H1 (cell line): Measurements from ENCODE around the gene COL25A1. TPM values are rescaled to one million over a fixed set of nuclear protein-coding genes. Genes with fewer than 3 reads are reported as not detected.

Source experiments
- CTCF ChIA-PET: fragments of 300-600 bp; sonication (Branson Sonifier 250); formaldehyde crosslinking; loops from one replicate; lab custom pipeline; 2021; ENCODE audit not compliant: partially characterized antibody; lab: Charles Lee
- POLR2A ChIA-PET: fragments of 300-600 bp; sonication (Branson Sonifier 250); formaldehyde crosslinking; loops from one replicate; lab custom pipeline; 2021; ENCODE audit warnings: inconsistent platforms; ENCODE audit not compliant: partially characterized antibody; lab: Charles Lee
- DNase-seq, 2 experiments: peaks; one replicate each; pipeline versions ENCODE4 v3.0.0 to v3.0.0-alpha.2; 2010 to 2022; ENCODE audit warnings: low spot score in 2 of 2, low read depth in 1 of 2, mixed read lengths in 1 of 2
- FAIRE-seq: peaks from 2 replicates; lab custom pipeline; 2011; peaks lifted over from hg19 to GRCh38; lab: Jason Lieb, UNC
- H2AFZ ChIP-seq: 2 replicates; pipeline ENCODE4 v1.8.1; 2012; ENCODE audit warnings: low read length, inconsistent platforms
- H2AK5ac ChIP-seq: 2 replicates; pipeline ENCODE4 v1.6.1; 2013; ENCODE audit warnings: low read depth, low read length
- H2BK120ac ChIP-seq: replicated peaks from 2 replicates; pipeline ENCODE3; 2013; ENCODE audit warnings: low read depth, low read length, inconsistent platforms
- H2BK12ac ChIP-seq: 2 replicates; pipeline ENCODE4 v1.6.1; 2013; ENCODE audit warnings: low read depth, low read length
- H2BK15ac ChIP-seq: 2 replicates; pipeline ENCODE4 v1.6.1; 2013; ENCODE audit warnings: low read length
- H2BK20ac ChIP-seq: 2 replicates; pipeline ENCODE4 v1.6.1; 2013; ENCODE audit warnings: low read length
- H2BK5ac ChIP-seq: 2 replicates; pipeline ENCODE4 v1.6.1; 2013; ENCODE audit warnings: low read depth, low read length
- H3K14ac ChIP-seq: 2 replicates; pipeline ENCODE4 v1.6.1; 2013; ENCODE audit warnings: inconsistent platforms; ENCODE audit not compliant: insufficient read length
- H3K18ac ChIP-seq: 2 replicates; pipeline ENCODE4 v1.6.1; 2013; ENCODE audit warnings: low read length; ENCODE audit errors: extremely low read depth
- H3K23ac ChIP-seq: 2 replicates; pipeline ENCODE4 v1.6.1; 2013; ENCODE audit warnings: inconsistent platforms; ENCODE audit not compliant: insufficient read length
- H3K23me2 ChIP-seq: 2 replicates; pipeline ENCODE4 v1.6.1; 2013; ENCODE audit warnings: low read depth, low read length
- H3K27ac ChIP-seq: 2 replicates; pipeline ENCODE4 v1.6.1; 2011; ENCODE audit warnings: low read depth, low read length, inconsistent platforms
- H3K27me3 ChIP-seq, 4 experiments: replicated peaks in 1 of 4; 1 replicate in 1 of 4; 2 replicates in 3 of 4; pipeline versions ENCODE4 v1.6.1 to v1.8.1; 2011 to 2013; ENCODE audit warnings: low read length in 3 of 4, mild to moderate bottlenecking in 3 of 4, inconsistent platforms in 2 of 4, mixed read lengths in 2 of 4, moderate library complexity in 1 of 4; ENCODE audit not compliant: control insufficient read depth in 3 of 4, insufficient read depth in 3 of 4; ENCODE audit errors: extremely low read depth in 1 of 4
- H3K36me3 ChIP-seq, 4 experiments: 2 replicates each; pipeline versions ENCODE4 v1.6.1 to v1.8.1; 2011 to 2013; ENCODE audit warnings: mild to moderate bottlenecking in 4 of 4, low read length in 3 of 4, moderate library complexity in 2 of 4, control low read depth in 1 of 4, inconsistent platforms in 1 of 4; ENCODE audit not compliant: insufficient read depth in 4 of 4, control insufficient read depth in 2 of 4
- H3K4ac ChIP-seq: replicated peaks from 2 replicates; pipeline ENCODE3; 2013; ENCODE audit warnings: low read length, low read depth, mixed read lengths, inconsistent platforms; ENCODE audit not compliant: insufficient read length
- H3K4me1 ChIP-seq, 4 experiments: replicated peaks in 1 of 4; 1 replicate in 1 of 4; 2 replicates in 3 of 4; pipeline versions ENCODE4 v1.6.1 to v1.8.1; 2011 to 2013; ENCODE audit warnings: low read length in 3 of 4, inconsistent platforms in 2 of 4, mixed read lengths in 1 of 4; ENCODE audit not compliant: insufficient read depth in 4 of 4, control insufficient read depth in 3 of 4
- H3K4me2 ChIP-seq, 2 experiments: 2 replicates each; pipeline versions ENCODE4 v1.6.1 to v1.8.1; 2011 to 2013; ENCODE audit warnings: low read depth in 2 of 2, low read length in 2 of 2, control low read depth in 1 of 2, inconsistent platforms in 1 of 2, mild to moderate bottlenecking in 1 of 2; ENCODE audit not compliant: insufficient read depth in 1 of 2
- H3K4me3 ChIP-seq, 4 experiments: fragments of 200-600, 300-600 bp in 1 of 4; sonication (generic), shearing (Covaris generic), sonication (Bioruptor Twin) in 1 of 4; 2 replicates each; pipeline versions ENCODE4 v1.5.1 to v1.8.1; 2011 to 2016; ENCODE audit warnings: low read length in 4 of 4, low read depth in 3 of 4, control low read depth in 2 of 4, inconsistent platforms in 2 of 4, mild to moderate bottlenecking in 2 of 4, mixed read lengths in 1 of 4, moderate library complexity in 1 of 4; ENCODE audit not compliant: insufficient read depth in 2 of 4; ENCODE audit errors: extremely low read depth in 1 of 4
- H3K56ac ChIP-seq: replicated peaks from 2 replicates; pipeline ENCODE3; 2013; ENCODE audit warnings: low read depth, mild to moderate bottlenecking, mixed read lengths, low read length, inconsistent platforms; ENCODE audit not compliant: insufficient read length
- H3K79me1 ChIP-seq: 2 replicates; pipeline ENCODE4 v1.6.1; 2013; ENCODE audit warnings: low read depth, low read length, control low read depth
- H3K79me2 ChIP-seq, 2 experiments: 2 replicates each; pipeline versions ENCODE4 v1.6.1 to v1.8.1; 2012 to 2013; ENCODE audit warnings: low read length in 2 of 2, mild to moderate bottlenecking in 2 of 2, inconsistent platforms in 1 of 2; ENCODE audit not compliant: insufficient read depth in 2 of 2, control insufficient read depth in 1 of 2
- H3K9ac ChIP-seq, 4 experiments: replicated peaks in 1 of 4; 1 replicate in 1 of 4; 2 replicates in 3 of 4; pipeline versions ENCODE4 v1.6.1 to v1.8.1; 2011 to 2013; ENCODE audit warnings: low read depth in 3 of 4, low read length in 3 of 4, control low read depth in 2 of 4, mild to moderate bottlenecking in 2 of 4, moderate library complexity in 2 of 4, inconsistent platforms in 1 of 4; ENCODE audit errors: extremely low read depth in 1 of 4
- H3K9me3 ChIP-seq, 2 experiments: 2 replicates each; pipeline versions ENCODE4 v1.6.1 to v1.8.1; 2012 to 2013; ENCODE audit warnings: mild to moderate bottlenecking in 2 of 2, moderate library complexity in 2 of 2, control low read depth in 1 of 2, inconsistent platforms in 1 of 2, low read depth in 1 of 2, low read length in 1 of 2, mixed read lengths in 1 of 2; ENCODE audit not compliant: insufficient read depth in 2 of 2
- H4K20me1 ChIP-seq, 2 experiments: replicated peaks in 1 of 2; 2 replicates each; pipeline versions ENCODE3 to v1.8.1; 2011 to 2013; ENCODE audit warnings: inconsistent platforms in 2 of 2, low read length in 2 of 2, mild to moderate bottlenecking in 1 of 2; ENCODE audit not compliant: insufficient read depth in 2 of 2, control insufficient read depth in 1 of 2
- H4K5ac ChIP-seq: 2 replicates; pipeline ENCODE4 v1.6.1; 2013; ENCODE audit warnings: low read length, low read depth, mixed read lengths, inconsistent platforms; ENCODE audit not compliant: insufficient read length
- H4K8ac ChIP-seq: 2 replicates; pipeline ENCODE4 v1.8.0; 2013; ENCODE audit warnings: mild to moderate bottlenecking, moderate library complexity, low read length, inconsistent platforms; ENCODE audit not compliant: insufficient read depth; ENCODE audit errors: extremely low read depth
- H4K91ac ChIP-seq: replicated peaks from 2 replicates; pipeline ENCODE3; 2013; ENCODE audit warnings: low read length, mixed read lengths, inconsistent platforms; ENCODE audit not compliant: insufficient read length
- ATF2 ChIP-seq: IDR thresholded peaks from 2 replicates; pipeline ENCODE4 v1.6.1; 2012; ENCODE audit warnings: low read length, inconsistent platforms
- BACH1 ChIP-seq: IDR thresholded peaks from 2 replicates; pipeline ENCODE4 v1.6.1; 2012; ENCODE audit warnings: low read length, improper control_type of control experiment
- BRCA1 ChIP-seq: IDR thresholded peaks from 2 replicates; pipeline ENCODE4 v1.6.1; 2012; ENCODE audit warnings: low read depth, low read length, improper control_type of control experiment
- CREB1 ChIP-seq: IDR thresholded peaks from 2 replicates; pipeline ENCODE4 v1.6.1; 2012; ENCODE audit warnings: inconsistent platforms
- E2F6 ChIP-seq: IDR thresholded peaks from 2 replicates; pipeline ENCODE4 v1.6.1; 2012; ENCODE audit warnings: inconsistent platforms
- GABPA ChIP-seq: IDR thresholded peaks from 2 replicates; pipeline ENCODE4 v1.6.1; 2011; ENCODE audit warnings: mild to moderate bottlenecking, low read length, moderate library complexity, borderline replicate concordance; ENCODE audit not compliant: insufficient read depth
- JUN ChIP-seq: IDR thresholded peaks from 2 replicates; pipeline ENCODE4 v1.6.1; 2011; ENCODE audit warnings: low read depth, mild to moderate bottlenecking, improper control_type of control experiment, low read length
- KDM5A ChIP-seq: fragments of 200-600 bp; IDR thresholded peaks from 2 replicates; pipeline ENCODE4 v1.7.1; 2012; ENCODE audit warnings: mild to moderate bottlenecking, low read length, inconsistent platforms, mixed read lengths
- SUZ12 ChIP-seq: fragments of 200-600 bp; sonication (generic); IDR thresholded peaks from 2 replicates; pipeline ENCODE4 v1.6.1; 2012; ENCODE audit warnings: mild to moderate bottlenecking, inconsistent platforms, low read length, moderate library complexity, mixed read lengths
- TAF7 ChIP-seq: optimal IDR thresholded peaks from 2 replicates; pipeline ENCODE3; 2011; ENCODE audit warnings: low read depth, mild to moderate bottlenecking, inconsistent platforms, low read length, moderate library complexity, borderline replicate concordance
- TEAD4 ChIP-seq: IDR thresholded peaks from 2 replicates; pipeline ENCODE4 v1.6.1; 2012; ENCODE audit warnings: low read depth, low read length, inconsistent platforms, mixed read lengths
- WGBS, 2 experiments: shearing (Covaris generic) in 1 of 2; methylation state at CpG; one replicate each; pipeline versions ENCODE4 v1.1.6 to v1.1.7; 2013 to 2015; ENCODE audit warnings: low lambda C conversion rate in 2 of 2, mixed read lengths in 2 of 2, inconsistent platforms in 1 of 2, low coverage in 1 of 2, missing lambda C conversion rate in 1 of 2; ENCODE audit not compliant: insufficient replicate concordance in 2 of 2, insufficient coverage in 1 of 2, insufficient read length in 1 of 2; ENCODE audit errors: extremely low coverage in 1 of 2, missing lambda C conversion rate in 1 of 2; 5-methylcytosine and 5-hydroxymethylcytosine counted together
- polyA plus RNA-seq, 7 experiments: library from polyadenylated mRNA; depleted of rRNA in 3 of 7; stranded (reverse) in 5 of 7; unstranded in 2 of 7; fragments of >200 nt in 5 of 7; fragments of 200-250 nt in 2 of 7; gene quantifications; 1 replicate in 5 of 7; 2 replicates in 1 of 7; 4 replicates in 1 of 7; pipeline versions ENCODE4 v1.2.1 to v1.2.3, GENCODE V29; 2011 to 2013; ENCODE audit warnings: missing spikeins in 2 of 7, mixed read lengths in 2 of 7
- total RNA-seq: library from RNA; stranded (reverse); fragmentation: NEBNext Ultra II Directional; extraction: Animal tissue kit (Norgen Biotek cat#: 25700); gene quantifications from 2 replicates; pipeline ENCODE4 v1.2.1, GENCODE V29; 2021

Gene COL25A1
- total and polyA plus RNA-seq, 2 of the 8 experiments (the other 6 are each of a cell fraction or from before 2014, with no cell fraction given) = 1.1 to 8.3 TPM

GRCh38 chr4:108950158-108950915 lies 352.1 kb downstream of the COL25A1 start:
- Histone ChIP-seq H3K27me3 (no peaks in the 10 kb centered on the region), H2AFZ (no peak overlapping the region), H2AK5ac (no peak overlapping the region), H2BK12ac (no peak overlapping the region), H2BK120ac (no peak overlapping the region), H3K27ac (no peak overlapping the region), H2BK20ac (no peak overlapping the region), H3K4me2 (no peak overlapping the region), H3K79me1 (no peaks in the 10 kb centered on the region), H3K4ac (no peak overlapping the region), H3K79me2 (no peaks in the 10 kb centered on the region), H3K9me3 (no peaks in the 10 kb centered on the region), H4K8ac (no peak overlapping the region), H2BK15ac (no peak overlapping the region), H3K23ac (no peak overlapping the region), H3K56ac (no peak overlapping the region), H2BK5ac (no peak overlapping the region), H3K36me3 (no peaks in the 10 kb centered on the region), H4K20me1 (no peaks in the 10 kb centered on the region), H3K4me3 (no peak overlapping the region), H4K91ac (no peak overlapping the region), H4K5ac (no peak overlapping the region), H3K23me2 (no peaks in the 10 kb centered on the region), H3K18ac (no peak overlapping the region), H3K9ac (no peak overlapping the region), H3K14ac (no peak overlapping the region), H3K4me1 (peaks cover 0 to 4% (median 0%) of the 10 kb centered on the region in 4 experiments; a peak in 1 of 7 replicates)
- 90% methylated on average over 6 of the region's 6 CpGs; no CpG with 5 or more reads in 1 of the 2 experiments for WGBS, 2 experiments
- ChIA-PET CTCF (no interaction called here), POLR2A (interaction anchor here (1.1 kb wide), 1 partner anchor 28 kb away, joined by 3 read pairs; no protein-coding TSS in a partner anchor)
- no peak for DNase-seq
- no peak for FAIRE-seq
- no peak for TF ChIP-seq TEAD4
- TF ChIP-seq JUN = no peak
- TF ChIP-seq GABPA = no peak
- TF ChIP-seq E2F6 = no peak
- no peak for TF ChIP-seq BRCA1
- no peak for TF ChIP-seq CREB1
- TF ChIP-seq BACH1 = no peak
- no peak for TF ChIP-seq KDM5A
- TF ChIP-seq SUZ12 = no peak
- no peak for TF ChIP-seq ATF2
- no peak for TF ChIP-seq TAF7
